HCT116 (cell line): ENCODE measurements around the gene DDX24. TPM values are rescaled to one million over a fixed set of nuclear protein-coding genes. Genes with fewer than 3 reads are reported as not detected.

Source experiments
- ATAC-seq: fragments of 200-7000 bp; cut with Tn5 transposase; 2 replicates; pipeline ENCODE4 v1.9.1; 2020; ENCODE audit warnings: mild to moderate bottlenecking, moderate library complexity
- BruUV-seq: library from RNA; stranded (reverse); fragments of 400-500 nt; replicated peaks from 2 replicates; lab custom pipeline; 2021; lab: Mats Ljungman, UMichigan
- CTCF ChIA-PET: fragments of 300-600 bp; sonication (Branson Sonifier 250); formaldehyde crosslinking; loops from one replicate; lab custom pipeline; 2021; ENCODE audit warnings: antibody characterized with exemption; lab: Charles Lee
- POLR2A ChIA-PET: fragments of 300-600, 350-600 bp; sonication (Branson Sonifier 250); formaldehyde crosslinking; loops from one replicate; lab custom pipeline; 2021; ENCODE audit warnings: antibody characterized with exemption; lab: Charles Lee
- RAD21 ChIA-PET, 2 experiments: fragments of 300-600 bp; sonication (Branson Sonifier 250); formaldehyde crosslinking; loops; one replicate each; lab custom pipeline; 2023; ENCODE audit warnings: low total read pairs in 2 of 2; ENCODE audit not compliant: uncharacterized antibody in 2 of 2, unreplicated experiment in 2 of 2, low non-redundant PET in 1 of 2; lab: Charles Lee
- DNase-seq: peaks from one replicate; pipeline ENCODE4 v3.0.0-alpha.2; 2010; ENCODE audit warnings: low read depth, low spot score
- H2AFZ ChIP-seq: fragments of 200-600 bp; shearing (Covaris generic), sonication (generic); 2 replicates; pipeline ENCODE4 v1.6.1; 2017; ENCODE audit warnings: low read depth, mixed run types, mixed read lengths, antibody characterized with exemption, low read length; ENCODE audit not compliant: poor library complexity, severe bottlenecking
- H3K27ac ChIP-seq: 2 replicates; pipeline ENCODE4 v1.5.1; 2012; ENCODE audit warnings: low read depth, low read length
- H3K27me3 ChIP-seq: fragments of 200-600 bp; sonication (generic); 2 replicates; pipeline ENCODE4 v1.6.1; 2016; ENCODE audit warnings: mixed run types, low read length, mixed read lengths; ENCODE audit not compliant: insufficient read depth
- H3K36me3 ChIP-seq, 2 experiments: fragments of 200-500 bp in 1 of 2; fragments of 200-600 bp in 1 of 2; sonication (Bioruptor generic) in 1 of 2; sonication (generic) in 1 of 2; 2 replicates each; pipeline versions ENCODE4 v1.5.1 to v1.6.1; 2014 to 2016; ENCODE audit warnings: low read length in 2 of 2, inconsistent platforms in 1 of 2, mixed read lengths in 1 of 2, mixed run types in 1 of 2; ENCODE audit not compliant: insufficient read depth in 2 of 2, control insufficient read depth in 1 of 2
- H3K4me1 ChIP-seq, 2 experiments: fragments of 200-600 bp in 1 of 2; sonication (generic) in 1 of 2; 2 replicates each; pipeline versions ENCODE4 v1.5.1 to v1.6.1; 2012 to 2017; ENCODE audit warnings: low read length in 2 of 2, inconsistent platforms in 1 of 2, mild to moderate bottlenecking in 1 of 2, mixed read lengths in 1 of 2, mixed run types in 1 of 2, moderate library complexity in 1 of 2; ENCODE audit not compliant: insufficient read depth in 2 of 2, control insufficient read depth in 1 of 2
- H3K4me2 ChIP-seq: fragments of 200-600 bp; sonication (generic); 2 replicates; pipeline ENCODE4 v1.6.1; 2017; ENCODE audit warnings: mixed run types, low read length, mixed read lengths
- H3K4me3 ChIP-seq, 2 experiments: fragments of 200-600 bp in 1 of 2; sonication (generic) in 1 of 2; replicated peaks in 1 of 2; 2 replicates each; pipeline ENCODE4 v1.5.1; 2011 to 2016; ENCODE audit warnings: low read length in 2 of 2, control low read depth in 1 of 2, low read depth in 1 of 2, mild to moderate bottlenecking in 1 of 2, mixed read lengths in 1 of 2, mixed run types in 1 of 2
- H3K79me2 ChIP-seq: fragments of 200-600 bp; sonication (generic); 2 replicates; pipeline ENCODE4 v1.6.1; 2017; ENCODE audit warnings: mild to moderate bottlenecking, mixed run types, low read length, moderate library complexity, mixed read lengths; ENCODE audit not compliant: insufficient read depth
- H3K9ac ChIP-seq: fragments of 200-600 bp; sonication (generic); 2 replicates; pipeline ENCODE4 v1.6.1; 2016; ENCODE audit warnings: low read length, mixed read lengths
- H3K9me2 ChIP-seq: fragments of 200-600 bp; sonication (generic), shearing (Covaris generic); 2 replicates; pipeline ENCODE4 v1.6.1; 2017; ENCODE audit warnings: mixed run types, mild to moderate bottlenecking, moderate library complexity; ENCODE audit not compliant: insufficient read depth
- H3K9me3 ChIP-seq, 2 experiments: fragments of 200-500 bp in 1 of 2; fragments of 200-600 bp in 1 of 2; sonication (Bioruptor generic) in 1 of 2; sonication (generic) in 1 of 2; 2 replicates each; pipeline ENCODE4 v1.6.1; 2014 to 2017; ENCODE audit warnings: low read length in 2 of 2, mixed read lengths in 2 of 2, inconsistent platforms in 1 of 2, low read depth in 1 of 2, mild to moderate bottlenecking in 1 of 2, mixed run types in 1 of 2, moderate library complexity in 1 of 2; ENCODE audit not compliant: control insufficient read depth in 1 of 2, insufficient read depth in 1 of 2
- H4K20me1 ChIP-seq: fragments of 200-600 bp; sonication (generic), shearing (Covaris generic); 2 replicates; pipeline ENCODE4 v1.6.1; 2017; ENCODE audit warnings: mixed run types, mild to moderate bottlenecking, moderate library complexity; ENCODE audit not compliant: insufficient read depth
- EGR1 ChIP-seq: IDR thresholded peaks from 2 replicates; pipeline ENCODE4 v1.6.1; 2012; ENCODE audit warnings: low read depth
- ELF1 ChIP-seq: IDR thresholded peaks from 2 replicates; pipeline ENCODE4 v1.6.1; 2012; ENCODE audit warnings: low read depth, borderline replicate concordance
- EZH2 ChIP-seq: fragments of 200-600 bp; sonication (generic); IDR thresholded peaks from 2 replicates; pipeline ENCODE4 v1.6.1; 2017; ENCODE audit warnings: antibody characterized with exemption, mixed run types
- EZH2phosphoT487 ChIP-seq: fragments of 200-600 bp; IDR thresholded peaks from 2 replicates; pipeline ENCODE4 v1.6.1; 2018; ENCODE audit warnings: antibody characterized with exemption, borderline replicate concordance
- FOSL1 ChIP-seq: IDR thresholded peaks from 2 replicates; pipeline ENCODE4 v1.6.1; 2012; ENCODE audit warnings: low read depth
- JUND ChIP-seq: IDR thresholded peaks from 2 replicates; pipeline ENCODE4 v1.6.1; 2012
- POLR2AphosphoS5 ChIP-seq: IDR thresholded peaks from 2 replicates; pipeline ENCODE4 v1.6.1; 2011; ENCODE audit warnings: mild to moderate bottlenecking, low read depth, low read length, moderate library complexity
- RAD21 ChIP-seq: IDR thresholded peaks from 2 replicates; pipeline ENCODE4 v1.6.1; 2012; ENCODE audit warnings: low read depth, mild to moderate bottlenecking
- SRF ChIP-seq: IDR thresholded peaks from 2 replicates; pipeline ENCODE4 v1.6.1; 2012; ENCODE audit warnings: low read depth
- TCF7L2 ChIP-seq: IDR thresholded peaks from 2 replicates; pipeline ENCODE4 v1.7.0; 2011; ENCODE audit warnings: borderline replicate concordance, inconsistent platforms; ENCODE audit not compliant: insufficient read depth, insufficient read length; ENCODE audit errors: extremely low read depth
- YY1 ChIP-seq: IDR thresholded peaks from 2 replicates; pipeline ENCODE4 v1.6.1; 2011; ENCODE audit warnings: low read length, low read depth, moderate library complexity, mild to moderate bottlenecking; ENCODE audit not compliant: insufficient replicate concordance; ENCODE audit errors: extremely low read depth
- intact Hi-C: fragments of 100-400 bp; cut with micrococcal nuclease; formaldehyde crosslinking; loops from 2 replicates; pipeline ENCODE4 v1.10.0; 2022
- total RNA-seq: library from RNA; stranded (reverse); gene quantifications from one replicate; pipeline ENCODE4 v1.2.1, GENCODE V29; 2021; ENCODE audit not compliant: unreplicated experiment
- TF ChIP-seq, protein P1 (sequence below): IDR thresholded peaks from 2 replicates; pipeline ENCODE4 v1.6.1; 2012
- TF ChIP-seq, protein P2 (sequence below): IDR thresholded peaks from 2 replicates; pipeline ENCODE4 v1.6.1; 2011; ENCODE audit warnings: mild to moderate bottlenecking, low read length, moderate library complexity; ENCODE audit not compliant: insufficient replicate concordance; ENCODE audit errors: extremely low read depth
- TF ChIP-seq, protein P3 (sequence below): IDR thresholded peaks from 2 replicates; pipeline ENCODE4 v1.6.1; 2012; ENCODE audit warnings: low read depth
- TF ChIP-seq, protein P4 (sequence below): IDR thresholded peaks from 2 replicates; pipeline ENCODE4 v1.6.1; 2012
- TF ChIP-seq, protein P5 (sequence below), 3 experiments: fragments of 200-600 bp in 1 of 3; sonication (generic) in 1 of 3; IDR thresholded peaks in 2 of 3; conservative IDR thresholded peaks in 1 of 3; 2 replicates each; pipeline ENCODE4 v1.5.1; 2012 to 2017; ENCODE audit warnings: low read depth in 2 of 3, low read length in 2 of 3, antibody characterized with exemption in 1 of 3, borderline replicate concordance in 1 of 3, control low read depth in 1 of 3, mild to moderate bottlenecking in 1 of 3, mixed read lengths in 1 of 3, mixed run types in 1 of 3, moderate library complexity in 1 of 3; ENCODE audit not compliant: insufficient read depth in 1 of 3

DDX24 gene
- total RNA-seq, 1 experiment from 2014 or later, result 169 TPM

DNA sequence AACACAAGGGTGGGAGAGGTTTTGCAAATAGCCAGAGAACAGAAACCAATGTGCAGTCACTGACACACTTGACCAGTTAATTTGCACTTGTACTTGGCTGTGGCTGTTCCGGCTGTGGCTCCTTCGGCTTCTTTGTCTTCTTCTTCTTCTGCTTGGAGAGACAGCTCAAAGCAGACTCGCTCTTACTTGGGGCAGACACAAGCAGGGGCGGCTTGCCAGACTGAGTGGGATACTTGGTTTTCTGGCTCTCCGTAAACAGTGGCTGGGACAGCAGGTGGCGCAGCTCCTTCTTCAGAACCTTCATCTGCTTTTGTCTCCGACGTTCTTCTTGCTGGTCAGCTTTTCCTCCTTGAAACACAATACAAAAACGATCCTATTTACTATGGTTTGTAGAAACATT is 29.9 kb downstream of the DDX24 start:
- Histone ChIP-seq H3K27me3 (no peaks in the 10 kb centered on the region), H3K9me2 (no peaks in the 10 kb centered on the region), H2AFZ (no peak overlapping the region), H3K79me2 (no peaks in the 10 kb centered on the region; the same call in 1 of the 2 replicates), H3K9me3 (no peaks in the 10 kb centered on the region), H3K4me3 (no peak overlapping the region), H3K4me2 (no peak overlapping the region), H3K9ac (no peak overlapping the region), H3K27ac (no peak overlapping the region), H4K20me1 (no peaks in the 10 kb centered on the region), H3K36me3 (peaks cover 37 to 66% of the 10 kb centered on the region in 2 experiments; a peak in 3 of 4 replicates), H3K4me1 (no peaks in the 10 kb centered on the region)
- intact Hi-C loops, result loop anchor here (1.0 to 2.0 kb wide), 3 partner anchors 81 to 130 kb away; no protein-coding TSS in a partner anchor
- no TSS peak for BruUV-seq
- ATAC-seq (no peak), DNase-seq (no peak)
- ChIA-PET CTCF (interaction anchor here (1.3 to 1.8 kb wide), 3 partner anchors 15 to 86 kb away, joined by 5 to 20 read pairs (median 8); no protein-coding TSS in a partner anchor), RAD21 (interaction anchor here (0.7 to 2.0 kb wide), 3 partner anchors 15 to 86 kb away, joined by 3 to 5 read pairs (median 3); partner anchors contain the start of gene IFI27L2 (in 1 of the 2)), POLR2A (no interaction called here)
- no peak for TF ChIP-seq TCF7L2
- TF ChIP-seq SRF, result no peak
- TF ChIP-seq, protein P1, sequence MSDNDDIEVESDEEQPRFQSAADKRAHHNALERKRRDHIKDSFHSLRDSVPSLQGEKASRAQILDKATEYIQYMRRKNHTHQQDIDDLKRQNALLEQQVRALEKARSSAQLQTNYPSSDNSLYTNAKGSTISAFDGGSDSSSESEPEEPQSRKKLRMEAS, result no peak
- TF ChIP-seq, protein P2, sequence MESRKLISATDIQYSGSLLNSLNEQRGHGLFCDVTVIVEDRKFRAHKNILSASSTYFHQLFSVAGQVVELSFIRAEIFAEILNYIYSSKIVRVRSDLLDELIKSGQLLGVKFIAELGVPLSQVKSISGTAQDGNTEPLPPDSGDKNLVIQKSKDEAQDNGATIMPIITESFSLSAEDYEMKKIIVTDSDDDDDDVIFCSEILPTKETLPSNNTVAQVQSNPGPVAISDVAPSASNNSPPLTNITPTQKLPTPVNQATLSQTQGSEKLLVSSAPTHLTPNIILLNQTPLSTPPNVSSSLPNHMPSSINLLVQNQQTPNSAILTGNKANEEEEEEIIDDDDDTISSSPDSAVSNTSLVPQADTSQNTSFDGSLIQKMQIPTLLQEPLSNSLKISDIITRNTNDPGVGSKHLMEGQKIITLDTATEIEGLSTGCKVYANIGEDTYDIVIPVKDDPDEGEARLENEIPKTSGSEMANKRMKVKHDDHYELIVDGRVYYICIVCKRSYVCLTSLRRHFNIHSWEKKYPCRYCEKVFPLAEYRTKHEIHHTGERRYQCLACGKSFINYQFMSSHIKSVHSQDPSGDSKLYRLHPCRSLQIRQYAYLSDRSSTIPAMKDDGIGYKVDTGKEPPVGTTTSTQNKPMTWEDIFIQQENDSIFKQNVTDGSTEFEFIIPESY, result no peak
- TF ChIP-seq RAD21, result peak; percentile 39; the same call in 1 of the 2 replicates
- TF ChIP-seq EZH2phosphoT487, result no peak
- no peak for TF ChIP-seq EGR1
- TF ChIP-seq ELF1, result no peak
- no peak for TF ChIP-seq FOSL1
- TF ChIP-seq, protein P3, sequence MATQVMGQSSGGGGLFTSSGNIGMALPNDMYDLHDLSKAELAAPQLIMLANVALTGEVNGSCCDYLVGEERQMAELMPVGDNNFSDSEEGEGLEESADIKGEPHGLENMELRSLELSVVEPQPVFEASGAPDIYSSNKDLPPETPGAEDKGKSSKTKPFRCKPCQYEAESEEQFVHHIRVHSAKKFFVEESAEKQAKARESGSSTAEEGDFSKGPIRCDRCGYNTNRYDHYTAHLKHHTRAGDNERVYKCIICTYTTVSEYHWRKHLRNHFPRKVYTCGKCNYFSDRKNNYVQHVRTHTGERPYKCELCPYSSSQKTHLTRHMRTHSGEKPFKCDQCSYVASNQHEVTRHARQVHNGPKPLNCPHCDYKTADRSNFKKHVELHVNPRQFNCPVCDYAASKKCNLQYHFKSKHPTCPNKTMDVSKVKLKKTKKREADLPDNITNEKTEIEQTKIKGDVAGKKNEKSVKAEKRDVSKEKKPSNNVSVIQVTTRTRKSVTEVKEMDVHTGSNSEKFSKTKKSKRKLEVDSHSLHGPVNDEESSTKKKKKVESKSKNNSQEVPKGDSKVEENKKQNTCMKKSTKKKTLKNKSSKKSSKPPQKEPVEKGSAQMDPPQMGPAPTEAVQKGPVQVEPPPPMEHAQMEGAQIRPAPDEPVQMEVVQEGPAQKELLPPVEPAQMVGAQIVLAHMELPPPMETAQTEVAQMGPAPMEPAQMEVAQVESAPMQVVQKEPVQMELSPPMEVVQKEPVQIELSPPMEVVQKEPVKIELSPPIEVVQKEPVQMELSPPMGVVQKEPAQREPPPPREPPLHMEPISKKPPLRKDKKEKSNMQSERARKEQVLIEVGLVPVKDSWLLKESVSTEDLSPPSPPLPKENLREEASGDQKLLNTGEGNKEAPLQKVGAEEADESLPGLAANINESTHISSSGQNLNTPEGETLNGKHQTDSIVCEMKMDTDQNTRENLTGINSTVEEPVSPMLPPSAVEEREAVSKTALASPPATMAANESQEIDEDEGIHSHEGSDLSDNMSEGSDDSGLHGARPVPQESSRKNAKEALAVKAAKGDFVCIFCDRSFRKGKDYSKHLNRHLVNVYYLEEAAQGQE, result no peak
- TF ChIP-seq, protein P4, sequence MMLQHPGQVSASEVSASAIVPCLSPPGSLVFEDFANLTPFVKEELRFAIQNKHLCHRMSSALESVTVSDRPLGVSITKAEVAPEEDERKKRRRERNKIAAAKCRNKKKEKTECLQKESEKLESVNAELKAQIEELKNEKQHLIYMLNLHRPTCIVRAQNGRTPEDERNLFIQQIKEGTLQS, result no peak
- TF ChIP-seq JUND, result no peak
- TF ChIP-seq POLR2AphosphoS5, result no peak
- TF ChIP-seq EZH2, result no peak
- TF ChIP-seq YY1, result no peak
- TF ChIP-seq, protein P5, sequence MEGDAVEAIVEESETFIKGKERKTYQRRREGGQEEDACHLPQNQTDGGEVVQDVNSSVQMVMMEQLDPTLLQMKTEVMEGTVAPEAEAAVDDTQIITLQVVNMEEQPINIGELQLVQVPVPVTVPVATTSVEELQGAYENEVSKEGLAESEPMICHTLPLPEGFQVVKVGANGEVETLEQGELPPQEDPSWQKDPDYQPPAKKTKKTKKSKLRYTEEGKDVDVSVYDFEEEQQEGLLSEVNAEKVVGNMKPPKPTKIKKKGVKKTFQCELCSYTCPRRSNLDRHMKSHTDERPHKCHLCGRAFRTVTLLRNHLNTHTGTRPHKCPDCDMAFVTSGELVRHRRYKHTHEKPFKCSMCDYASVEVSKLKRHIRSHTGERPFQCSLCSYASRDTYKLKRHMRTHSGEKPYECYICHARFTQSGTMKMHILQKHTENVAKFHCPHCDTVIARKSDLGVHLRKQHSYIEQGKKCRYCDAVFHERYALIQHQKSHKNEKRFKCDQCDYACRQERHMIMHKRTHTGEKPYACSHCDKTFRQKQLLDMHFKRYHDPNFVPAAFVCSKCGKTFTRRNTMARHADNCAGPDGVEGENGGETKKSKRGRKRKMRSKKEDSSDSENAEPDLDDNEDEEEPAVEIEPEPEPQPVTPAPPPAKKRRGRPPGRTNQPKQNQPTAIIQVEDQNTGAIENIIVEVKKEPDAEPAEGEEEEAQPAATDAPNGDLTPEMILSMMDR (IDR thresholded peaks at IDR 0.05 in 2 of 3, conservative IDR thresholded peaks at IDR 0.05 in 1 of 3; ENCODE audit: borderline replicate concordance in 1 of 3, insufficient read depth in 1 of 3, low read depth in 2 of 3, low read length in 2 of 3), result peak; percentile 34 to 42 (median 37); a peak in 4 of 6 replicates
